ENCODE results near the gene ALDH3B1.

GRCh38 chr11:68036141-68036716 lies 26.1 kb downstream of the ALDH3B1 start:
- TF ChIP-seq CTCF (IDR thresholded peaks at IDR 0.05; ENCODE audit: insufficient read depth, low read depth, low read length) = no peak
- TF ChIP-seq EZH2 (IDR thresholded peaks at IDR 0.05; ENCODE audit: insufficient read depth, low read length) = no peak
